ENCODE measurements around the gene EXOC1L. TPM values are rescaled to one million over a fixed set of nuclear protein-coding genes. Genes with fewer than 3 reads are reported as not detected.

Gene EXOC1L
- not detected for total RNA-seq

GRCh38 chr4:55819634-55820033 lies at the start of gene EXOC1L:
TSS of gene EXOC1L (plus strand) at chr4:55819790. CDS start at chr4:55820027, 237 bp downstream.

GRCh38 chr4:55853484-55854046 lies 34.0 kb downstream of the EXOC1L start, which contains the start of gene EXOC1:
TSS of gene EXOC1 (plus strand) at chr4:55853648. CDS start at chr4:55858324, 4,676 bp downstream.

Small RNA genes lying within 50 kb of the gene (small RNA-seq; reads per million reads assigned to genes)
- 0 reads per million in 2 donors for gene RNU6-276P
- gene RNU6-652P, result 0 reads per million in 2 donors

Other genes with a start within 250 kb of the EXOC1L start
- gene PDCL2, start 227.5 kb upstream of the EXOC1L start, total RNA-seq, result not detected
- gene NMU, start 183.5 kb upstream of the EXOC1L start, total RNA-seq, result not detected
- 10 to 100 TPM; 36.3 to 41.3 TPM for gene EXOC1, start 33.9 kb downstream of the EXOC1L start, total RNA-seq
- 1 to 10 TPM; 6.2 to 7.3 TPM for gene CEP135, start 129.2 kb downstream of the EXOC1L start, total RNA-seq

All from melanocyte of skin (primary cell).